Lung (tissue), 12 donors: Measurements from ENCODE around the gene WAS. TPM values are rescaled to one million over a fixed set of nuclear protein-coding genes. Genes with fewer than 3 reads are reported as not detected.

ENCODE experiments used
- ATAC-seq: fragments of 200-7000 bp; cut with Tn5 transposase; one replicate; pipeline ENCODE4 v1.9.1; 2020; ENCODE audit warnings: moderate number of reproducible peaks; ENCODE audit not compliant: insufficient read depth, low FRiP score
- DNase-seq, 3 donors: peaks; one replicate each; pipeline ENCODE4 v3.0.0-alpha.2; 2013 to 2017
- H3K27ac ChIP-seq, 2 donors: one replicate each; pipeline ENCODE4 v1.5.1; 2013; ENCODE audit warnings: mild to moderate bottlenecking in 2 of 2, moderate library complexity in 2 of 2, control low read depth in 1 of 2, inconsistent platforms in 1 of 2, low read depth in 1 of 2, low read length in 1 of 2
- H3K27me3 ChIP-seq, 3 donors: one replicate each; pipeline ENCODE4 v1.5.1; 2013; ENCODE audit warnings: low read length in 2 of 3; ENCODE audit not compliant: control insufficient read depth in 3 of 3, insufficient read depth in 3 of 3
- H3K36me3 ChIP-seq, 4 donors: one replicate each; pipeline ENCODE4 v1.5.1; 2013; ENCODE audit warnings: low read length in 4 of 4, mild to moderate bottlenecking in 1 of 4, moderate library complexity in 1 of 4; ENCODE audit not compliant: control insufficient read depth in 4 of 4, insufficient read depth in 4 of 4
- H3K4me1 ChIP-seq, 5 donors: one replicate each; pipeline ENCODE4 v1.5.1; 2013; ENCODE audit warnings: low read length in 5 of 5, mild to moderate bottlenecking in 2 of 5, moderate library complexity in 1 of 5; ENCODE audit not compliant: control insufficient read depth in 5 of 5, insufficient read depth in 5 of 5
- H3K4me3 ChIP-seq: one replicate; pipeline ENCODE4 v1.5.1; 2013; ENCODE audit warnings: mild to moderate bottlenecking, control low read depth, moderate library complexity
- H3K9ac ChIP-seq, 2 donors: one replicate each; pipeline ENCODE4 v1.5.1; 2013; ENCODE audit warnings: low read length in 2 of 2, control low read depth in 1 of 2; ENCODE audit not compliant: insufficient read depth in 1 of 2
- H3K9me3 ChIP-seq, 4 donors: one replicate each; pipeline ENCODE4 v1.5.1; 2013; ENCODE audit warnings: low read length in 3 of 4, mild to moderate bottlenecking in 1 of 4, moderate library complexity in 1 of 4; ENCODE audit not compliant: control insufficient read depth in 4 of 4, insufficient read depth in 3 of 4
- CTCF ChIP-seq: IDR thresholded peaks from 2 replicates; pipeline ENCODE4 v1.5.1; 2012; ENCODE audit warnings: mild to moderate bottlenecking; ENCODE audit errors: control extremely low read depth, extremely low read depth
- whole genome bisulfite sequencing, 2 donors: extraction: QIAGEN DNeasy Blood & Tissue Kit; methylation state at CpG; one replicate each; pipeline ENCODE4 v1.1.7; 2013; 5-methylcytosine and 5-hydroxymethylcytosine counted together
- polyA plus RNA-seq, 2 donors: library from polyadenylated mRNA; stranded (reverse); fragments of 200-250 nt; gene quantifications; one replicate each; pipeline ENCODE4 v1.2.1, GENCODE V29; 2013
- total RNA-seq, 2 donors: library from RNA; depleted of rRNA in 1 of 2; stranded (reverse); fragments of >200 nt in 1 of 2; gene quantifications; one replicate each; pipeline ENCODE4 v1.2.1, GENCODE V29; 2014 to 2021
- donor health status: control.
- donor health status: control.
- donor health status: Bipolar disorder and iron deficiency.
- donor health status: healthy.
- donor health status: DM: yes; HTN: yes; CAD: no.

The WAS gene
- total and polyA plus RNA-seq, 4 donors, result 8.1 to 61.5 (median 26.0) TPM

GRCh38 chrX:48711162-48711928 is 27.7 kb downstream of the WAS start:
- H3K9ac ChIP-seq, result no peak overlapping the region

GRCh38 chrX:48711929-48712505 is 28.4 kb downstream of the WAS start:
- WGBS, 2 donors, result 77 to 85% methylated on average over 7 of the region's 7 CpGs
- H3K4me3 ChIP-seq, result no peak overlapping the region
- peak overlapping the region in 1 of 2 donors; percentile 70 for H3K27ac ChIP-seq
- no peak for DNase-seq
- no peaks in the 10 kb centered on the region for H3K4me1 ChIP-seq
- H3K9me3 ChIP-seq, result peaks cover 0 to 5% (median 0%) of the 10 kb centered on the region in 4 donors
- ATAC-seq, result no peak
- no peak for TF ChIP-seq CTCF
- H3K27me3 ChIP-seq, result peaks cover 0 to 2% (median 0%) of the 10 kb centered on the region in 3 donors
- H3K9ac ChIP-seq, result no peak overlapping the region
- peaks cover 0 to 2% (median 0%) of the 10 kb centered on the region in 4 donors for H3K36me3 ChIP-seq

More at GRCh38 chrX:48711162-48711928, 27.7 kb downstream of the WAS start:
- H3K4me1 ChIP-seq, result no peaks in the 10 kb centered on the region
- 65 to 90% methylated on average over 9 of the region's 9 CpGs for WGBS, 2 donors
- no peak for ATAC-seq
- peak overlapping the region in 1 of 2 donors; percentile 70 for H3K27ac ChIP-seq
- no peak for TF ChIP-seq CTCF
- no peak for DNase-seq
- peaks cover 0 to 2% (median 0%) of the 10 kb centered on the region in 3 donors for H3K27me3 ChIP-seq
- H3K9me3 ChIP-seq, result peaks cover 0 to 6% (median 0%) of the 10 kb centered on the region in 4 donors
- H3K36me3 ChIP-seq, result peaks cover 0 to 5% (median 0%) of the 10 kb centered on the region in 4 donors
- H3K4me3 ChIP-seq, result no peak overlapping the region

- Histone ChIP-seq H3K4me1 (no peaks in the 10 kb centered on the region), H3K27me3 (peaks cover 0 to 2% (median 0%) of the 10 kb centered on the region in 3 donors), H3K4me3 (no peak overlapping the region), H3K27ac (no peak overlapping the region), H3K36me3 (no peaks in the 10 kb centered on the region), H3K9me3 (peaks cover 0 to 2% (median 0%) of the 10 kb centered on the region in 4 donors), H3K9ac (no peak overlapping the region)
- DNase-seq (no peak), ATAC-seq (no peak)
- WGBS, 2 donors, result 85 to 96% methylated on average over 2 of the region's 2 CpGs
- no peak for TF ChIP-seq CTCF
These were observed 30.2 kb downstream of the WAS start for GRCh38 chrX:48713847-48714246.
